PC-9 (cell line): ENCODE results near the gene DDO. TPM values are rescaled to one million over a fixed set of nuclear protein-coding genes. Genes with fewer than 3 reads are reported as not detected.

Source experiments
- BruUV-seq: library from RNA; stranded (reverse); fragments of 400-500 nt; replicated peaks from 2 replicates; lab custom pipeline; 2021; lab: Mats Ljungman, UMichigan
- CTCF ChIA-PET: fragments of 300-600 bp; sonication (Branson Sonifier 250); formaldehyde crosslinking; loops from one replicate; lab custom pipeline; 2022; ENCODE audit warnings: antibody characterized with exemption; lab: Charles Lee
- POLR2A ChIA-PET: fragments of 300-600 bp; sonication (Branson Sonifier 250); formaldehyde crosslinking; loops from one replicate; lab custom pipeline; 2022; ENCODE audit warnings: antibody characterized with exemption; ENCODE audit not compliant: unreplicated experiment; lab: Charles Lee
- DNase-seq, 2 experiments: peaks; one replicate each; pipeline versions ENCODE4 v3.0.0 to v3.0.0-alpha.2; 2015 to 2022; ENCODE audit warnings: mixed read lengths in 1 of 2
- H2AFZ ChIP-seq: fragments of 200-600 bp; sonication (generic); 2 replicates; pipeline ENCODE4 v1.8.1; 2017; ENCODE audit warnings: antibody characterized with exemption
- H3F3A ChIP-seq: fragments of 200-600 bp; sonication (generic); 2 replicates; pipeline ENCODE4 v1.8.1; 2017; ENCODE audit warnings: antibody characterized with exemption, mild to moderate bottlenecking, low read depth; ENCODE audit not compliant: insufficient read depth
- H3K27ac ChIP-seq: fragments of 200-600 bp; sonication (generic); 2 replicates; pipeline ENCODE4 v1.6.1; 2016; ENCODE audit warnings: mixed run types
- H3K27me3 ChIP-seq: fragments of 200-600 bp; sonication (generic); 2 replicates; pipeline ENCODE4 v1.6.1; 2016; ENCODE audit warnings: low read depth, mixed run types; ENCODE audit not compliant: insufficient read depth
- H3K36me3 ChIP-seq: fragments of 200-600 bp; sonication (generic); 2 replicates; pipeline ENCODE4 v1.6.1; 2016; ENCODE audit warnings: low read depth, mixed run types
- H3K4me1 ChIP-seq: fragments of 200-600 bp; sonication (generic); replicated peaks from 2 replicates; pipeline ENCODE4 v1.6.1; 2016; ENCODE audit warnings: mixed run types; ENCODE audit not compliant: insufficient read depth
- H3K4me2 ChIP-seq: fragments of 200-600 bp; sonication (generic); 2 replicates; pipeline ENCODE4 v1.6.1; 2017; ENCODE audit warnings: mixed run types
- H3K4me3 ChIP-seq: fragments of 200-600 bp; sonication (generic); 2 replicates; pipeline ENCODE4 v1.6.1; 2016; ENCODE audit warnings: mixed run types
- H3K79me2 ChIP-seq: fragments of 200-600 bp; sonication (generic); 2 replicates; pipeline ENCODE4 v1.6.1; 2017; ENCODE audit warnings: low read depth, mixed run types
- H3K9me2 ChIP-seq: fragments of 200-600 bp; sonication (generic); 2 replicates; pipeline ENCODE4 v1.8.1; 2017; ENCODE audit warnings: mild to moderate bottlenecking; ENCODE audit not compliant: insufficient read depth
- H3K9me3 ChIP-seq: fragments of 200-600 bp; sonication (generic); 2 replicates; pipeline ENCODE4 v1.8.1; 2016; ENCODE audit warnings: low read depth; ENCODE audit not compliant: insufficient read depth
- H4K20me1 ChIP-seq: fragments of 200-600 bp; sonication (generic); 2 replicates; pipeline ENCODE4 v1.8.1; 2017; ENCODE audit not compliant: insufficient read depth
- EZH2 ChIP-seq: fragments of 200-600 bp; sonication (generic); IDR thresholded peaks from 2 replicates; pipeline ENCODE4 v1.8.0; 2017; ENCODE audit warnings: antibody characterized with exemption, low read depth
- intact Hi-C: fragments of 100-400 bp; cut with micrococcal nuclease; formaldehyde crosslinking; loops from one replicate; pipeline ENCODE4 v1.10.0; 2022; ENCODE audit not compliant: unreplicated experiment
- total RNA-seq: library from RNA; stranded (reverse); gene quantifications from 2 replicates; pipeline ENCODE4 v1.2.3, GENCODE V29; 2021
- TF ChIP-seq, protein P1 (sequence below): fragments of 200-600 bp; sonication (generic); conservative IDR thresholded peaks from 2 replicates; pipeline ENCODE4 v1.6.1; 2017; ENCODE audit warnings: mixed run types, antibody characterized with exemption, mild to moderate bottlenecking, moderate library complexity

Gene DDO
- total RNA-seq, 1 experiment from 2014 or later, result 3.6 TPM

GRCh38 chr6:110425816-110426215 lies 10.4 kb upstream of the DDO start:
- H3K4me2 ChIP-seq, result no peak overlapping the region
- no peak overlapping the region; the same call in 1 of the 2 replicates for H2AFZ ChIP-seq
- no peak for TF ChIP-seq EZH2
- TF ChIP-seq, protein P1, sequence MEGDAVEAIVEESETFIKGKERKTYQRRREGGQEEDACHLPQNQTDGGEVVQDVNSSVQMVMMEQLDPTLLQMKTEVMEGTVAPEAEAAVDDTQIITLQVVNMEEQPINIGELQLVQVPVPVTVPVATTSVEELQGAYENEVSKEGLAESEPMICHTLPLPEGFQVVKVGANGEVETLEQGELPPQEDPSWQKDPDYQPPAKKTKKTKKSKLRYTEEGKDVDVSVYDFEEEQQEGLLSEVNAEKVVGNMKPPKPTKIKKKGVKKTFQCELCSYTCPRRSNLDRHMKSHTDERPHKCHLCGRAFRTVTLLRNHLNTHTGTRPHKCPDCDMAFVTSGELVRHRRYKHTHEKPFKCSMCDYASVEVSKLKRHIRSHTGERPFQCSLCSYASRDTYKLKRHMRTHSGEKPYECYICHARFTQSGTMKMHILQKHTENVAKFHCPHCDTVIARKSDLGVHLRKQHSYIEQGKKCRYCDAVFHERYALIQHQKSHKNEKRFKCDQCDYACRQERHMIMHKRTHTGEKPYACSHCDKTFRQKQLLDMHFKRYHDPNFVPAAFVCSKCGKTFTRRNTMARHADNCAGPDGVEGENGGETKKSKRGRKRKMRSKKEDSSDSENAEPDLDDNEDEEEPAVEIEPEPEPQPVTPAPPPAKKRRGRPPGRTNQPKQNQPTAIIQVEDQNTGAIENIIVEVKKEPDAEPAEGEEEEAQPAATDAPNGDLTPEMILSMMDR, result no peak
- ChIA-PET POLR2A (no interaction called here), CTCF (interaction anchor here (0.6 kb wide), 1 partner anchor 372 kb away, joined by 6 read pairs; no protein-coding TSS in a partner anchor)
- H4K20me1 ChIP-seq, result no peaks in the 10 kb centered on the region
- H3K9me3 ChIP-seq, result no peaks in the 10 kb centered on the region
- no TSS peak for BruUV-seq
- H3K79me2 ChIP-seq, result no peaks in the 10 kb centered on the region
- no peaks in the 10 kb centered on the region; the same call in 1 of the 2 replicates for H3K9me2 ChIP-seq
- no peak overlapping the region for H3K27ac ChIP-seq
- intact Hi-C loops, result no loop called here
- peaks cover 53% of the 10 kb centered on the region for H3K27me3 ChIP-seq
- H3K4me3 ChIP-seq, result no peak overlapping the region
- H3K36me3 ChIP-seq, result no peaks in the 10 kb centered on the region
- H3F3A ChIP-seq, result no peaks in the 10 kb centered on the region
- H3K4me1 ChIP-seq, result no peaks in the 10 kb centered on the region
- no peak for DNase-seq

DNA sequence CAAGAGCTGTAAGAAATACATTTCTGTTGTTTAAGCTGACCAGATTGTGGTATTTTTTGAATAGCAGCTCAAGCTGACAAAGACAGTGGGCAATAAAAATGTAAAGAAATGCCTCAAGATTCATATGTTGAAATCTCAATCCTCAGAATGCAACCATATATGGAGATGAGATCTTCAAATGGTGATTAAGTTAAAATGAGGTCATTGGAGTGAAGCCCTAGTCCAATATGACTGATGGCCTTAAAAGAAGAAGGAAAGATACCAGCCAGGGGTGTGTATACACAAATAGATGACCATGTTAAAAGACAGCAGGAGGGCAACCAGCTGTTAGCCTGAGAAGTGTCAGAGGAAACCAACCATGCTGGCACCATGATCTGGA lies 7.1 kb upstream of the DDO start:
- TF ChIP-seq, protein P1, result no peak
- no peak for TF ChIP-seq EZH2
- intact Hi-C loops, result no loop called here
- no peaks in the 10 kb centered on the region for H3K79me2 ChIP-seq
- H3K4me1 ChIP-seq, result no peaks in the 10 kb centered on the region
- no peaks in the 10 kb centered on the region for H3F3A ChIP-seq
- POLR2A ChIA-PET, result no interaction called here
- H3K9me3 ChIP-seq, result no peaks in the 10 kb centered on the region
- no peak overlapping the region for H3K27ac ChIP-seq
- no TSS peak for BruUV-seq
- H3K4me2 ChIP-seq, result no peak overlapping the region
- H3K27me3 ChIP-seq, result peaks cover 40% of the 10 kb centered on the region
- no peak overlapping the region for H3K4me3 ChIP-seq
- H3K9me2 ChIP-seq, result no peaks in the 10 kb centered on the region; the same call in 1 of the 2 replicates
- H4K20me1 ChIP-seq, result no peaks in the 10 kb centered on the region
- H3K36me3 ChIP-seq, result no peaks in the 10 kb centered on the region
- no peak overlapping the region for H2AFZ ChIP-seq
- CTCF ChIA-PET, result no interaction called here
- no peak for DNase-seq

DNA sequence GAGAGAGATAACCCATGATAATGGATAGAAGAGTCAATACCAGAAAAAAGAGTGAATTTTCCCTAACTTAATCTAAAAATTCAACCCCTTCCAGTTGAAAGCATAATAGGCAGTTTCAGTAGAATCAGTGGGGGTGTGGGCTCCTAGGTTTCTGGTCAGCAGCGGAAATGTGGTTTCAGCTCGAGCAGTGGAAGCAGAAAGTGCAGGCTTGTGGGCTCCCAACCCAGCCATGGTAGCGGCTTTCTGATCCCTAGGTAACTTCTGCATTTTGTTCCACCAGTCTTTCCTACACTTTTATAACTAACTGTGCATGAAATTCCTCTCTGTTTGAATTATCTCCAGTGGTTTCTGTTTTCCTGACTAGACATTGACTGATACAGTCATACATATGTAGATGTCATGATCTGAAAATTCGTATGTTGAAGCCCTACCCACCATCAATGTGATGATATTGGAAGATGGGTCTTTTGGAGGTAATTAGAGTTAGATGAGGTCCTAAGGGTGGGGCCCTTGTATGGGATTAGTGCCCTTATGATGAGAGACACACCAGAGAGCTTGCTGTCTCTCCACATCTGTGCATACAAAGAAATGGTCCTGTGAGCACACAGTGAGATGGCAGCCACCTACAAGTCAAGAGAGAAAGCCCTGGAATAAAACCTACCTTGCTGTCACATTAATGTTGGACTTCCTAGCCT lies 6.5 kb upstream of the DDO start:
- Histone ChIP-seq H3F3A (no peaks in the 10 kb centered on the region), H3K9me2 (no peaks in the 10 kb centered on the region; the same call in 1 of the 2 replicates), H4K20me1 (no peaks in the 10 kb centered on the region), H2AFZ (no peak overlapping the region), H3K27ac (no peak overlapping the region), H3K4me2 (no peak overlapping the region), H3K4me3 (no peak overlapping the region), H3K4me1 (no peaks in the 10 kb centered on the region), H3K27me3 (peaks cover 40% of the 10 kb centered on the region), H3K36me3 (no peaks in the 10 kb centered on the region), H3K79me2 (no peaks in the 10 kb centered on the region), H3K9me3 (no peaks in the 10 kb centered on the region)
- ChIA-PET CTCF (no interaction called here), POLR2A (no interaction called here)
- BruUV-seq, result no TSS peak
- intact Hi-C loops, result no loop called here
- DNase-seq, result no peak
- TF ChIP-seq, protein P1, result no peak
- no peak for TF ChIP-seq EZH2
